Rectal smooth muscle tissue (tissue), 1 donor: ENCODE measurements around the gene TMEM109.

Experiments
- H3K27ac ChIP-seq: one replicate; pipeline ENCODE4 v1.7.0; 2013; ENCODE audit warnings: low read depth, low read length, inconsistent platforms
- H3K27me3 ChIP-seq: one replicate; pipeline ENCODE4 v1.7.0; 2013; ENCODE audit warnings: low read length; ENCODE audit not compliant: control insufficient read depth, insufficient read depth
- H3K36me3 ChIP-seq: one replicate; pipeline ENCODE4 v1.7.0; 2013; ENCODE audit warnings: low read length; ENCODE audit not compliant: control insufficient read depth, insufficient read depth
- H3K4me1 ChIP-seq: one replicate; pipeline ENCODE4 v1.7.0; 2013; ENCODE audit warnings: low read length; ENCODE audit not compliant: control insufficient read depth, insufficient read depth
- H3K4me3 ChIP-seq: one replicate; pipeline ENCODE4 v1.7.0; 2013; ENCODE audit warnings: low read length
- H3K9ac ChIP-seq: one replicate; pipeline ENCODE4 v1.7.0; 2013; ENCODE audit warnings: low read length

Gene TMEM109

GRCh38 chr11:60872124-60872960 is 41.6 kb upstream of the TMEM109 start:
- H3K4me1 ChIP-seq = no peaks in the 10 kb centered on the region
- no peak overlapping the region for H3K4me3 ChIP-seq
- H3K9ac ChIP-seq = no peak overlapping the region
- no peaks in the 10 kb centered on the region for H3K36me3 ChIP-seq
- no peak overlapping the region for H3K27ac ChIP-seq
- no peaks in the 10 kb centered on the region for H3K27me3 ChIP-seq

GRCh38 chr11:60872961-60873524 is 40.9 kb upstream of the TMEM109 start:
- Histone ChIP-seq H3K4me3 (no peak overlapping the region), H3K4me1 (no peaks in the 10 kb centered on the region), H3K27ac (no peak overlapping the region), H3K9ac (no peak overlapping the region), H3K27me3 (no peaks in the 10 kb centered on the region), H3K36me3 (no peaks in the 10 kb centered on the region)

- Histone ChIP-seq H3K36me3 (no peaks in the 10 kb centered on the region), H3K4me1 (no peaks in the 10 kb centered on the region), H3K4me3 (no peak overlapping the region), H3K27me3 (no peaks in the 10 kb centered on the region), H3K9ac (no peak overlapping the region), H3K27ac (no peak overlapping the region)
These were observed 40.4 kb upstream of the TMEM109 start for GRCh38 chr11:60873533-60873932.

- no peaks in the 10 kb centered on the region for H3K36me3 ChIP-seq
- H3K27ac ChIP-seq = no peak overlapping the region
- H3K9ac ChIP-seq = no peak overlapping the region
- H3K27me3 ChIP-seq = no peaks in the 10 kb centered on the region
- H3K4me1 ChIP-seq = no peaks in the 10 kb centered on the region
- H3K4me3 ChIP-seq = no peak overlapping the region
These were observed 39.3 kb upstream of the TMEM109 start for GRCh38 chr11:60874421-60875365.

DNA sequence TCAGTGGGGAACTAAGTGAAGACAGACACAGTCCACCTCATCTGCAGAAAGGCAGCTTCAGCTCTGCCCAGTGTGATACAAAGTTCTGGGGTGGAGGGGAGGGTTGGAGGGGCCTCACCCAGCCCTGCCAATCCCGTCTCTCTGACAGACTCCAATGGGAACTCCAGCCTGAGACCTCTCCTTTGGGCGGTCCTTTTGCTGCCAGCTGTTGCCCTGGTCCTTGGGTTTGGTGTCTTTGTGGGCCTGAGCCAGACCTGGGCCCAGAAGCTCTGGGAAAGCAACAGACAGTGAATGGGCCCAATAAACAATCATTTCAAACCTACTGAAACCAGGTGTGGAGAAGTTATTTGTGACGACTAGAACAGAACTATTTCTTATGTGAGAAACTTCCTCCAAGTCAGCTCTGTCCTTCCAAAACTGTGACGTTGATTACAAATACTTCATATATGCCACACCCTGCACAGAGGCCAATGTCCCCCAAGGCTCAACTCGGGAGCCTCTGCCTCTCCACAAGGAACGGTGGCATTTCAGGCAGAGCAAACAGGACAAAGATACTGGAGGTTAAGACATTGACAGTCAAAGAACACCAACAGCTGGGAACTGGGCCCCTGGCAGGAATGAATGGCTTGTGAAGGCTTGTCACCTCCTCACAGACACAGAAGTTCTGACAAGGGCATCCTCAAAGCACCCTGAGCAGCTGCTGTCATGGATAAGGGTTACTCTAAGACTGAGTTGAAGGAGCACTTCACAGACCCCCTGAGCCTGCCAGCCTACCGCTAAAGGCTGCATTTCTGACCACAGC is 38.4 kb upstream of the TMEM109 start:
- no peak overlapping the region for H3K27ac ChIP-seq
- H3K4me3 ChIP-seq = no peak overlapping the region
- peaks cover 3% of the 10 kb centered on the region for H3K36me3 ChIP-seq
- H3K27me3 ChIP-seq = no peaks in the 10 kb centered on the region
- H3K9ac ChIP-seq = no peak overlapping the region
- H3K4me1 ChIP-seq = no peaks in the 10 kb centered on the region

GRCh38 chr11:60876168-60876485 is 37.8 kb upstream of the TMEM109 start:
- Histone ChIP-seq H3K4me3 (no peak overlapping the region), H3K27ac (no peak overlapping the region), H3K9ac (no peak overlapping the region), H3K27me3 (no peaks in the 10 kb centered on the region), H3K4me1 (no peaks in the 10 kb centered on the region), H3K36me3 (peaks cover 6% of the 10 kb centered on the region)

- H3K27ac ChIP-seq = no peak overlapping the region
- peaks cover 6% of the 10 kb centered on the region for H3K36me3 ChIP-seq
- no peak overlapping the region for H3K9ac ChIP-seq
- H3K27me3 ChIP-seq = no peaks in the 10 kb centered on the region
- no peaks in the 10 kb centered on the region for H3K4me1 ChIP-seq
- no peak overlapping the region for H3K4me3 ChIP-seq
These were observed 35.5 kb upstream of the TMEM109 start for GRCh38 chr11:60878245-60879101.

DNA sequence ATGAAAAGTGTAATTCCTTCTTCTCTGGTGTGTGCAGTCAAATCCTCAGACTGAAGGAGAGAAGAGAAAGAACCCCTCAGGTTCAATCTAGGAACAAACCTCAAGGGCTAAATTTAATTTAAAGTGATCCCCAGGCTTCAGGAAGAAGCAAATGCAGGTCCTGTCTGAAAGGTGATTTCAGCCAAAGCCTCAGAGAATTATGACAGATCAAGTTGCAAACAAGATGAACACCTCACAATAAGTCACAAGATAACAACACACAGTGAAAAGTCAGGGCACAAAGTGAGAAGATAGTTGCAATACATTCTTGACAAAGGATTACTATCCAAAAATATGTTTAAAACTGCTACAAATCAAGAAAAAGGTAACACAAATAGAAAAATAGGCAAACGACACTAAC is 34.9 kb upstream of the TMEM109 start:
- no peak overlapping the region for H3K9ac ChIP-seq
- no peaks in the 10 kb centered on the region for H3K4me1 ChIP-seq
- no peak overlapping the region for H3K27ac ChIP-seq
- no peak overlapping the region for H3K4me3 ChIP-seq
- peaks cover 6% of the 10 kb centered on the region for H3K36me3 ChIP-seq
- H3K27me3 ChIP-seq = no peaks in the 10 kb centered on the region

DNA sequence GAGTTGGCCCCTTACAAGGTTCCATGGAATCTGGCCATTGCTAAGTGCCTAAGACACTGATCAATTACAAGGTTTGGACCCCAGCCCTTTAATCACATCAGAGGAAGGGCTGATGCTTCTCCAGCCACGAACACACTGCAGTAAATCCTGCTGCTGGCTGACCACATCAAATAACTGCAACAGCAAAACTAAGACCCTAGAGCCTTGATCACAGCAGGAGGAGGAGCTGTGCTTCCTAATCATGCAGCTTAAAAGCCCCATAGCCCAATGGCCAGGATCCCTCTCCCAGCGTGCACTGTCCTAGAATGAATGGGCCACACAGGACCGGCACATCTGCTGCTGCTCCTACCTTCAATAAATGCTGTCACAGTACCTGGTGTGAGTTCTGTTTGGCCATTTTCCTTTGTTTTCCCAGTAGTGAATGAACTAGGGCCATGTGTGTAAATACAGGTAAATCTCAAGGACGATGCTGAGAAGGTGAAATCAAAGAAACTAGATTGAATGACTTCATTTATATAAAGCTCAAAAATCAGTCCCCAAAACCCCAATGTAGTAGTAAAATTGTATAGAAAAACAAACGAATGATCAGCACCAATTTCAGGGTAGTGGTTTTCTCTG is 33.9 kb upstream of the TMEM109 start:
- Histone ChIP-seq H3K36me3 (peaks cover 6% of the 10 kb centered on the region), H3K27ac (no peak overlapping the region), H3K9ac (no peak overlapping the region), H3K27me3 (no peaks in the 10 kb centered on the region), H3K4me1 (no peaks in the 10 kb centered on the region), H3K4me3 (no peak overlapping the region)

- H3K27ac ChIP-seq = no peak overlapping the region
- H3K4me3 ChIP-seq = no peak overlapping the region
- H3K27me3 ChIP-seq = no peaks in the 10 kb centered on the region
- no peaks in the 10 kb centered on the region for H3K4me1 ChIP-seq
- H3K9ac ChIP-seq = no peak overlapping the region
- peaks cover 6% of the 10 kb centered on the region for H3K36me3 ChIP-seq
These were observed 33.2 kb upstream of the TMEM109 start for GRCh38 chr11:60880643-60881282.

GRCh38 chr11:60887556-60887955 is 26.4 kb upstream of the TMEM109 start:
- Histone ChIP-seq H3K27me3 (no peaks in the 10 kb centered on the region), H3K4me3 (no peak overlapping the region), H3K4me1 (no peaks in the 10 kb centered on the region)

More at GRCh38 chr11:60887556-60887955, 26.4 kb upstream of the TMEM109 start:
- Histone ChIP-seq H3K36me3 (peaks cover 3% of the 10 kb centered on the region), H3K9ac (no peak overlapping the region), H3K27ac (no peak overlapping the region)
